COR-L47 (cell line): ENCODE measurements around the gene EFHD1.
A peak's percentile ranks its signal among the peaks of the same experiment; 100 is the strongest.
"Not testable (repeated sequence)": the region's sequence is repeated elsewhere in the genome, so short reads cannot be mapped to it uniquely, and the experiment has no call there.

Experiments
- DNase-seq: peaks from one replicate; lab custom pipeline; 2025; lab: John Stamatoyannopoulos, UW

The EFHD1 gene

DNA sequence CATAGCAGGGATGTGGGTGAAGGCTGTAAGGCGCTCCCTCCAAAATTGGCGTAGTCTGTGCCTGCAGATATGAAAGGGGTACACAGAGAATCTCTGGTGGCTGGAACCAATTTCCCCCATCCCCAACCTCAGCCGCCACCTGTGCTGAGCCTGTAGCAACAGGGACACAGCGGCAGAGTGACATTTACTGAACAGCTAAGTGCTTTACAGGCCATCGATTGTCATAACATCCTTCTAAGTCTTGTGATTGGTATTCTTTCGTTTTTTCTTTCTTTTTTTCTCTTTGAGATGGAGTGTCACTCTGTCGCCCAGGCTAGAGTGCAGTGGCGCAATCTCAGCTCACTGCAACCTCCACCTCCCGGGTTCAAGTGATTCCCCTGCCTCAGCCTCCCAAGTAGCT, 12.2 kb upstream of the EFHD1 start:
- DNase-seq = no peak

DNA sequence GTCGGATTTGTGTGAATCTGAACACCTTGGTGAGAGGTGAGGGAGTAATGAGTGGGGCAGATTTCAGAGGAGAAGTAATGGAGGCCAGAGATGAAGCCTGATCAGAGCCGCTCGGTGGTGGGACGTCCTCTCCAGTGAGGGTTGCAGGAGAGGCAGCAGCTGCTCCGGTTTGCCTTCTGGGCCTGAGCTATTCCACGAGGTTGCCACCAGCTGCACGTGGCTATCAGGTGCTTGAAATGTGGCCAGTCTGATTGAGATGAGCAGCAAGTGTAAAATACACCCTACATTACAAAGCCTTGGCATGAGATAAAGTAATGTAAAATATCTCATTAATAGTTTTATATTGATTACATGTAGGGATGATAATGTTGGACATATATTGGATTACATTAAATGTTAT, 10.8 kb upstream of the EFHD1 start:
- DNase-seq = no peak

DNA sequence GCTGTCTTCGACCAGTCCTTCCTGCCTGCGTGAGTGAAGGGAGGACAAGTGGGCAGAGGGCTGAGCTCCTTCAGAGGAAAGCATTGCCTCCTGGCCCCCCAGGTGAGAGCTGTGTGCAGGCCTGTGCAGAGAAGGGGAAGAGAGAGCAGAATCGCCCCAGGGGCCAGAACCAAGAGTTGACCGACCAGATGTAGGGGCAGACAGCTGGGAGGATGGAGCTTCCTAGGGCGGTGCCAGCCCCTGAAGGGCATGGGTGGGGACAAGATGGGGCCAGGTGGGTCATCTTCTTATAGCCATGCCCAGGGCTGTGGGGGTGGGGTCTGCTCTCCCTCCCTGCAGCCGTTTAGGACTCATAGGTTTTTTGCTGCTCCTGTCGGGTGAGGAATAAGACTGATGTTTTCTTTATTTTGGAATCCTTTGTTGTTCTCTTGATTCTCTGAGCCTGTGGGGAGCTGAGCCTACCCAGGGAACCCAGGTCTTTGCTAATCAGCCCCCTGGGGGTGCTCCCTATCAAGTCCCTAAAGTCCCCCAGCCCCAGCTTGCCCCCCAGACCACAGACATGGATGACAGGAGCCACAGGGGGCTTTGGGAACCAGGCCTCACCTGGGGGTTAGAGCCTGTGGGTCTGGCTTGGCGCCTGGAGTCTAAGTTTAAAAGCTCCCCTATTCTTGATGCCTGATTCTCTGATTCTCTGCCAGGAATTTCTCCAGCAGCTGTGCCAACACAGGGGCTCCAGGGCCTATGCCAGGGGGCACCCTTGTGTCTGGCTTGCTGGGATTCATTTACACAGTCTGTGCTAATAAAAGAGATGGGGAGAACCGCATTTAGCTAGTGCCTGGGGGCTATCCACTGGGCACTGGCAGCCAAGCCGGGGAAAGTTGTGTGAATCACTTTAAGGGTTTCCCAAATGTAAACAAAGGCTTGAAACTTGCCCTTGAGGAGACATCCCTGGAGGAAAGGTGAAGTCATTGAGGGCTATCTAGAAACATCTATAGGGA, 9.3 kb upstream of the EFHD1 start:
- DNase-seq = peak; percentile 88

DNA sequence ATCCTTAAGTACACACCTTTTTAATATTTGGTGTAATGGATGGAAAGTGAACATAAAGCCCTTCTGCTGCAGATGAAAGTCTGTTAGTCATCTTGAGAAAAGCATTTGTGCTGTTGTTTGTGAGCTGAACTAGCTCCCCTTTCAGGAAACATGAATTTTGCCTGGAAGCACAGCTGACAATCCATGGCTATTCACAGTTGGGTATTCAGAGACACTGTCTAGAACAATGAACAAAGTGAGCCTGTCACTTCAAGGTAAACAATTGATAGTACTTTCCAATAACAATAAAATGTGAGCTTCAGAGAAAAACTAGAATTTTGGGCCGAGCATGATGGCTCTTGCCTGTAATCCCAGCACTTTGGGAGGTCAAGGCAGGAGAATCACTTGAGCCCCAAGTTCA, 6.8 kb upstream of the EFHD1 start:
- no peak for DNase-seq

DNA sequence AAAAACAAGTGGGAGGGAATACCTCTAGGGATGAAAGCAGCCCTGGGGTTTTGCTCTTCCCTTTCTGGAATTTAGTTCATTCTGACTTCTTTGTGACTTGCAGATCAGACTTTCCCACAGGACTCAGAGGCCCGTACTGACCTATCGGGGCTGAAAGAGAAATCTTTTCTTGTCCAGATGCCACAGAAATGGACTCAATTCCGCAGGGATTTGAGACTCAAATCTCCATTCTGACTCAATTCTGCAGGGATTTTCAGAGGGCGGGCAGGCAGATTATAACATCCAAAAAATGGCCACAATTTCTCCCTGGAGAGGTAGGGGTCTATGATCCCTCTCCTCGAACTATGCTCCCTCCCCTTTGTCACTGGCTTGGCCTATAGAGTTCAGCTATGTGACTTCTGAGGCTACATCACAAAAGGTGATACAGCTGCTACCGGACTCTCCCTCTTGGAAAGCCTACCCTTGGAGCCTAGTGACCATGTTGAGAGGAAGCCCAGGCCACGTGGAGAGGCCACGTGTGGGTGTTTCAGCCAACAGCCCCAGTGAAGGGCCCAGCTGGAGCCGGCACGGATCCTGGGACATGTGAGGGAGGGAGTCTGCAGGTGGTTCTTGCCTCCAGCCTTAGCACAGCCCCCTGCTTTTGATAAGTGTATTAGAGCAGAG, 4.8 kb upstream of the EFHD1 start:
- no peak for DNase-seq

DNA sequence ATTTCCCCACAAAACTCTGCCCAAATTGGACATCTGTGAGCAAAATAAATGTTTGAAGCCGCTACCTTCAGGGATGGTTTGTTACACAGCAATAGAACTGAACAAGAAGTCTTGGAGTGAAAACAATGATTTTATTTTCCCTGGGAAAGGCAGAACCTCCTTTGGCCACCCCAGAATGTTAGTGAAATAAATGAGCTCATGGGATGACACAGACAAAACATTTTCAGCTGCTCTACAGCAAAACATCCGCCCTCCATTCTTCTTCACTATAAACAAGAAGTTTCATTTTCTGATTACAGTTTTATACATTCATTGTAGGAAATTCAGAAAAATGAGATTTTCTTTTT, 4.3 kb upstream of the EFHD1 start:
- DNase-seq = no peak

DNA sequence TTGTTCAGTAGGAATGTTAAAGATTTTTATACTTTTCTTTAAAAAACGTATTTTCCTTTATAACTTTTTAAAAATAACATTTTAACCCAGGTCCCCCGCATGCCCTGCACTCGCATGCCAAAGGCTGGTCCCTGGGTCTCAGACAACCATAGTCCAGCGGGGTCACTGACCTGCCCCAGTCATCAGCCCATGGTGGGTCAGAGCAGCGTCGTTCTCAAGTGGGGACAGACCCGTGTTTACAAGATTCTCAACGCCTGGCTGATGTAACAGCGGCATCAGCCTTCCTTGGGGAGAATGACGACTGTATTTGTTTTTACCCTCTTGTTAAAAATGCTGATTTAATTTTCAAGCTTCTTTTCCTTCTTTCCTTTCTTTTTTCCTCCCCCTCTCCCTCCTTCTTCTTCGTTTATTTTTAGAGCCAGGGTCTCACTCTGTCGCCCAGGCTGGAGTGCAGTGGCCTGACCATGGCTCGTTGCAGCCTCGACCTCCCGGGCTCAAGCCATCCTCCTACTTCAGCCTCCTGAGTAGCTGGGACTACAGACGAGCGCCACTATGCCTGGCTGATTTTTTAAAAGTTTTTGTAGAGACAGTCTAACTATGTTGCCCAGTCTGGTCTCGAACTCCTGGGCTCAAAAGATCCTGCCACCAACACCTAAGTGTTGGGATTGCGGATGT, 1.0 kb upstream of the EFHD1 start:
- DNase-seq = no peak

DNA sequence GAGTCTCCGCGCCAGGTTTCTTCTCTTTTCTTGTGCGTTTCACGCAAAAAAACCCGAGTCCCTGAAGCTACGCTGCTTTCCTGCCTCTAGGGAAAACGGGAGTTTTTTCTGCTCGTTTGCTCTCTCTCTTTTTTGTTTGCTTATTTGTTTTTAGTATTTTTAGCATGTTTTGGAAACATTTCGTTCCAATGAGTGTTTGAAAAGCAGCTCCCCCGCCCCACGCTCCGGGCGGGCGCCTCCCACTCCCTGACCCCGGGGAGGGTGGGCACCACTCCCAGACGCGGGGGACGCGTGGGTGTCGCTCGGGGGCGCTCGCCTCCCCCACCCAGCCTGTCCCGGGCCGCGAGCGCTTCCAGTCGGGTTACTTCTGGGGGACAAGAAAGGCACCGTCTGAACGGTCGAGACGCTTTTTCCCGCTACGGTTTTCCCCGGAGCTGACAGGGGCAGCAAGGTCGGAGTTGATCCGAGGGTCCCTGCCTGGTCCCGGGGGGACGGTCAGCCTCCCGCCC, 446 bp upstream of the EFHD1 start:
- no peak for DNase-seq

DNA sequence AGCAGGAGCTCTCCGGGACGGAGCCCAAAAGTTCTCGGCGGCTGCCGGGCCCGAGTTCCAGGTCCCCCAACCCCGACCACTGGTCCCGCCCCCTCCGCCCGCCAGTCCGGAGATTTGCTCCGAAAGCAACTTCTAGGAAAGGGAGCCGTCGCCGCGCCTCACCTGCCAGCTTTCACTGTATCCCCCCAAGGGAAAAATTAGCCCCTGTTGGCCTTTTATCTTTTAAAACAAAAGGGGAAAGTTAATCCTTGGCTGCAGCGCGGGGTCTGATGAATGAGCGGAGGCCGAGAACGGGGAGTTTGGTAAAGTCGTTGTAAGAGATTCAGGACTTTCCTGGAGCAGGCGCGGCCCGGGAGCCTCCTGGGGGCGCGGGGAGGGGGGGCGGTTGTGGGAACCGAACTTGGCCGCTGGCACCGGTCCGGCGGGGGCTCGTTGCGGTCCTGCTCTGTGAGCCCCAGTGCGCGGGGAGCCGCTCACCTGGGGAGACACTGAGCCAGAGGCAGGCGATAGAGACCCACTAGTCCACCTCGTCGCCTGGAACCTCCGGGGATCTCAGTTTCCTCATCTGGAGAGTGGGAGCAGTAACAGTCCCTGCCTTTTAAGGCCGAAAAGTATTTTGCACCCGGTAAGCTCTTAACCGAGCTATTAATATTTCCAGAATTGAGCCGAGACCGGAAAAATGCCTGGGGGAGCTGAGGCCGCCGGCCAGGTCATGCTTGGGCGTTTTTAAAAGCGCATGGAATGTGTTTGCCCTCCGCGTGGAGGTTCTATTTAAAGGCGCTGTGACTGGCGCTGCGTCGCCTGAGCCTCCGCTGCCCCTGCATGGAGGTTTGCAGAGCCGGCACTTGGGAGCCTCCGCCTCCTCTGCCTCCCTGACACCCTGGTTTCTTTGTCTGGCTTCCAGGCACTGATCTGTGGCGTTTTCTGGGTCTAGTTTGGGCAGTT, 1.1 kb downstream of the EFHD1 start:
- DNase-seq = no peak

DNA sequence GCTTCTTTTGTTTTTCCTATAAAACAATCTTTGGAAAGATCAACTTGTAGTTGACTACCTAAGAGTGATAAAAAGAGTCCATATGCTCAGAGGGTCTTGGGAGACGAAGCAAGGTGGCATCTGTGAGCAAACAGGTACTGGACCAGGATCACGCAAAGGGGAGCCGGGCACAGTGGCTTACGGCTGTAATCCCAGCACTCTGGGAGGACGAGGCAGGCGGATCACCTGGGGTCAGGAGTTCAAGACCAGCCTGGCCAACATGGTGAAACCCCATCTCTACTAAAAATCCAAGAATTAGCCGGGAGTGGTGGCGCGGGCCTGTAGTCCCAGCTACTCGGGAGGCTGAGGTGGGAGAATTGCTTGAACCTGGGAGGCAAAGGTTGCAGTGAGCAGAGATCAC, 2.0 kb downstream of the EFHD1 start:
- not testable (repeated sequence) for DNase-seq

DNA sequence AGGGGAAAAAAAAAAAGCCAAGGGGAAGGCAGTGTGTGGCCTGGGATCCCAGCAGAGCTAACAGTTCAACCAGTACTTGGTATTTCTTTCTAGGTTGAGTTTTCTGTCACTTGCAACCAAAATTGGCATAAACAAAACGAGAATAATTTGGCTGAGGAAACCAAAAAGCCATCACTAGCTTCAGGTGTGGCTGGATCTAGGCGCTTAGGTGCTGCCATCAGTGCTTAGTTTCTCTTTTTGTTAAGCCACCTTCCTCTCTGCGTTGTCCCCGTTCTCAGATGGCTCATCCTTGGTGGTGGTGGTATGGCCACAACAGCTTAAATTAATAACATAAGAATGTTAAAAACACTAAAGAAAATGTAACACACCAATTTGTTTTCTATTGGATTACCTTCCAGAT, 2.4 kb downstream of the EFHD1 start:
- DNase-seq = no peak

DNA sequence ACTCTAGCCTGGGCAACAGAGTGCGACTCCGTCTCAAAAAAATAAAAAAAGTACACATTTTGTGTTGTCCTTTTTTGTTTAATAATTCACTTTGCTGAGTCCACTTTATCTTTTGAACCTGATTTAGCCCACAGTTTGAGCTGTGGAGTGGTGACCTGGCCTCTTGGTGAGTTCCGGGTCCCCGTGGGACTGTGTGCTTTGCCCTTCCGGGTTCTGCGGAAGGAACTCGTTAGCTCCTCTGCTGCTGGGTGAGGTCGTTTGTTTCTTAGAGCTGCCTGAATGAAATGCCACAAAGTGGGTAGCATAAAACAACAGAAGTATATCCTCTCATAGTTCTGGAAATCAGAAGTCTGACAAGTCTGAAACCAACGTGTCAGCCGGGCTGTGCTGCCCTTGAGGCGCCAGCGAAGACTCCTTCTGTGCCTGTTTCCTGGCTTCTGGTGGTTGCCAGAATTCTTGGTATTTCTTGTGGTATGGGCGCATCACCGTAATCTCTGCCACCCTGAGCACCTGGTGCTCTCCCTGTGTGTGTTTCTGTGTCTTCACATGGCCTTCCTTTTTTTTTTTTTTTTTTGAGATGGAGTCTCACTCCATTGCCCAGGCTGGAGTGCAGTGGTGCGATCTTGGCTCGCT, 3.5 kb downstream of the EFHD1 start:
- no peak for DNase-seq

DNA sequence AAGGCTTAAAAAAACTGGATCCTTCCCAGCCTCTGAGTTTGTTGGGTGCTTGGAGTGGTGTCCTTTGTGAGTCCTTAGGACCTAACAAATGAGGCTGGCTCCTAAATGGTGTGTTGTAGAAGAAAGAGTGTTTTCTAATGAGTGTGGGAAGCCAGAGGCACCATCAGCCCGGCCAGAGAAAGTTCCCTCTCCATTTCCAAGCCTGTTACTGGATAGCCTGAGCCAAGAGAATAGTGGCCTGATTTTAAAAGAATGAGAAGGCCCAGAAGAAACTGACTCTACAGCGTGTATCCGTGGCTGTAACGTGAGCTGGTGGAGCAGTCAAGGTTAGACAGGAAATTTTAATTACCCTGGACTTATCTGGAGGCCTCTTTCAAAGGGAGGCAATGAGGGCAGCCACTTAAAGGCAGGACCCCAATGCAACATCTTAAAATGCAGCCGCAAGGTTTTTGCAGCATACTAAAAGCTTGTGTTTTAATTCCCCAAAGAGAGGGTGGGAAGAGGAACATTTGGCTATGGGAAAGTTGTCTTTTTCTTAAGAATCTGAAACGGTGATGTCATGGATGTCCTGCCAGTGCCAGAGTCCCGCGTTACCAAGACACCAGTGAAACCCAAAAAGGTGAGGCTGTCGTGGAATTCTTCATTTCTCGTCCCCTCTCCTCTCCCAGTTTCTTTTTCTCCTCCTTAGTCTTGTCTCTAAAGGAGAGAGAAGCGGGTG, 4.6 kb downstream of the EFHD1 start:
- DNase-seq = no peak

DNA sequence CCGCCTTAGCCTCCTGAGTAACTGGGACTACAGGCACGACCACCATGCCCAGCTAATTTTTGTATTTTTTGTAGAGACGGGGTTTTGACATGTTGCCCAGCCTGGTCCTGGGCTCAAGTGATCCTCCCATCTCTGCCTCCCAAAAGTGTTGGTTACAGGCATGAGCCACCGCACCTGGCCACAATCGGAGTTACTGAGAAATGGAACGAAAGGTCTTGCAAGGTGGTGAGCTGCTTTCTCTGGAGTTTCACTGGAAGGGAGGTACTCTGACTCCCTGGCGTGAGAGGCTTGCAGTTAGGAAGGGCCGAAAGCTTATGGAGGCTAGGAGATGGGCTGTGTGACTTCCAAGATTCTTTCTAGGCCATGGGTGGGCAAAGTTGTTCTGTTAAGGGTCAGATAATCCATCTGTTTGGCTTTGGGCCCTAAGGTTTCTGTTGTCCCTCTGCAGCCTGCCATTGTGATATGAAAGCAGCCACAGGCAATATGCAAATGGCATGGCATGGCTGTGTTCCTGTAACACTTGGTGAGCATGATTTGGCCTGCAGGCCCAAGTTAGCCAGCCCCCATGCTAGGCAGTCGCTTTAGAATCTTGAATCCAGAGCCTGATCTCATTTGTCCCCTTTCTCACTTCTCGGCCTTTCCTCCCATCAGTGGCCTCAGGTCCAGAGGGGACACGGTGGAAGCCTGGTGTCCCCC, 7.9 kb downstream of the EFHD1 start:
- no peak for DNase-seq

DNA sequence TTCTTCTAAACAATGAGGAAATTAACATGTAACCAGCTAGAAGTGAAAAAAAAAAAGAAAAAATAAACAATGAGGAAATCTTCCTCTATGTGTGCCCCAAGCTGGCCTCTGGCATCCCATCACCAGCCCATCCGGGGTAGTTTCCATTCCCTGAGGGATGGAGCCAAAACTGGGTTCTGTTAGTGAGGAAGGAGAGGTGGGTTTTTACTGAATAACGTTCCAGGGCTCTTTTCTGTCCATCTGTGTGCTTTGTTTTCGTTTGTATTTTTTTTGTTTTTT, 9.7 kb downstream of the EFHD1 start:
- no peak for DNase-seq

DNA sequence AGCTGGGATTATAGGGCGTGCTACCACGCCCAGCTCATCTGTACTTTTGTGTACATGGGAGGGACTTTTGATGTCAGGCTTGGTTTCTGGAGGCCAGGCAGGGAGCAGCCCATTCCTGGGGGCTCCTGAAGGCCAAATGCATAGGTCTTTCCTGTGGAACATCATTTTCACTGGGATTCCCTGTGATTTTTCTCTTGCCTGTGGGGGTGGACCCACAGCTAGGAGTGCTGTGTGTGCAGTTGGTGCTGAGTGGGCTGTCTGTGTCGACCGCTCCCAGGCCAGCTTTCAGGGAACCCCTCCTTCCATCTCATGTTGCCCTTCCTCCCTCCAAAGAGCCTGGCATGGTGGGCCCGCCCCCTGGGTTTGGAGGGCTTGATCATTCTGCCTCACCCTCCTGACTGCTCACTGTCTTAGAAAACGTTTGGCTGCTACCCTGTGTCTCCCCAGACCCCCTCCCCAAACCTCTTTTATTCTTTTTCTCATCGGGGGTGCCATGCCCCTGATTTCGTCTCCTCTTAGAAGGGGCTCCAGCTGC, 10.5 kb downstream of the EFHD1 start:
- no peak for DNase-seq

DNA sequence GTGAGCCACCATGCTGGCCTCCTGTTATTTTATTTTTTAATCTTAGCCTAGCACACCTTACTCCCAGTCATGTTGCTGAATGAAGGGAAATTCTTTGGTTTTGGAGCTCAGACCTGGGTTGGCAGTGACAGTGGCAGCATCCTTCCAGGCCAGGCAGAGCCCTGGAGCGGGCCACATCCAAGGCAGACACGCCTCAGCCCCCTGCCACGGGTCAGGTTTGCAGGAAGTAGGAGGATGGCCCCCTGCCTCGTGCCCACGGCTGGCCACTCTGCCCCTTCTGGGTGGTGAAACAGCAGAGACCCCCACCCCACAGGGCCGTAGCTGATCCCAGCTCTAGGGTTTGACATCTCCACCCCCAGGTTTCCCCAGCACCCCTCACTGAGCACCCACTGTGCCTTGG, 11.7 kb downstream of the EFHD1 start:
- DNase-seq = no peak

DNA sequence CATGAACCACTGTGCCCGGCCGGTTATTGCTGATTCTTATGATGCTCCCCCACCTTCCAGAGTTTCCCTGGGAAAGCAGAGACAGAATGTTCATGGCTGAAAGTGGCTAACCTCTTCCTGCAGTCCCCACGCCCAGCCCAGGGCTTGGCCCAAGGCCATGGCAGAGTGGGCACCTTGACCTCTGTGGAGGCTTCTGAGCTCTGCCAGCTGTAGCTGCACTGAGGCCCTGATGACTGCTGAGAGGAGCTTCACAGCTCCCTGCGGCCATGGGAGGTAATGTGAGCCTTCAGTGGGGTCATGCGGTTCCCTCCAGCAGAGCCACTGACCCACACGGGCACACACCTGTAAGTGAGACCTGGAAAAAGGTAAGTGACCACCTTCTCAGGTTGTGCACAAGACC, 13.3 kb downstream of the EFHD1 start:
- no peak for DNase-seq

DNA sequence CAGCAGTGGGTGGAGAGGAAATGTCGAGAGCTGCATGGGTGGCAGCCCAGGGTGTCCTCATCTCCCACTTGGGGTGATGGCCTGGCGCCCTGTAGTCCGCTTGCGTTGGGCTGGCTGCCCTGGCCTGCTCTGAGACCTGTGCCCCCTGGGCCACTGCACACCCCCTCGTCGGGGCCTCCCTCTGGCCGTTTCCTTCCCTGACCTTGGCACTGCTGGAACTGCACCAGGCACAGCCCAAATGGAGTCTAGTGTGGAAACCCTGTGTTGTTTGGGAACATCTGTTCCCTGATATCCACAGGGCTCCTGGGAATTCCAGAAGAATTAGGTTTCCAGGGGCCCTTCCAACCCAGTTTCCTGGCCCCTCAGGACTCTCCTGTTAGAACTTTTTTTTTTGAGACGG, 13.9 kb downstream of the EFHD1 start:
- no peak for DNase-seq

DNA sequence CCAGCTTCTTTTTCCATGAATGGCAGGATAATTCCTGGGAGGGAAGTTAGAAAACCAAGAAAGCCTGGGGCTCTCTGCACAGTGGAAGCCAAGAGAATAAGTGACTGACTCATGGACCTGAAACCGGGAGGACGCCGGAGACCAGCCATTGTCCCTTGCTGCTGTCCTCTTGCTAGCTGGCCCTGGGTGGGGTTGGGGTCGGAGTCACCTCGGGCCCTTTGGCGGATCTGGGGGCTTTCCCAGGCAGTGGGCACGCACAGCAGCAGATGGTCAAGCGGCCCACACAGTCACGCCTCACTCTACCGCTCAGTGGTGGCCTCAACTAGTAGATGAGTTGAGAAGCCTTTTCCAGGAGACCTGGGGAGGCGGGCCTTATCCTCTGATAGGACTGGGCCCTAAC, 15.6 kb downstream of the EFHD1 start:
- no peak for DNase-seq
